Thoracic aorta (tissue), 2 donors: ENCODE results near the gene KRTAP10-3. TPM values are rescaled to one million over a fixed set of nuclear protein-coding genes. Genes with fewer than 3 reads are reported as not detected.
"Not testable (repeated sequence)": the region's sequence is repeated elsewhere in the genome, so short reads cannot be mapped to it uniquely, and the experiment has no call there.

Source experiments
- ATAC-seq: fragments of 150-250 bp; one replicate; pipeline ENCODE4 v1.8.0; 2017; ENCODE audit warnings: low read depth; ENCODE audit not compliant: insufficient number of reproducible peaks, low FRiP score
- DNase-seq: peaks from one replicate; pipeline ENCODE4 v3.0.0-alpha.2; 2020; ENCODE audit warnings: low spot score
- H3K27ac ChIP-seq, 2 donors: fragments of 200-600 bp; sonication (generic); 1 replicate in 1 of 2; 2 replicates in 1 of 2; pipeline ENCODE4 v1.5.1; 2016; ENCODE audit warnings: mild to moderate bottlenecking in 2 of 2, moderate library complexity in 2 of 2
- H3K27me3 ChIP-seq: fragments of 200-600 bp; sonication (generic); replicated peaks from 2 replicates; pipeline ENCODE4 v1.6.0; 2016; ENCODE audit warnings: mild to moderate bottlenecking; ENCODE audit not compliant: insufficient read depth
- H3K36me3 ChIP-seq: fragments of 200-600 bp; sonication (generic); one replicate; pipeline ENCODE4 v1.5.1; 2016
- H3K4me1 ChIP-seq, 2 donors: fragments of 200-600 bp; sonication (generic); 1 replicate in 1 of 2; 2 replicates in 1 of 2; pipeline versions ENCODE4 v1.5.1 to v1.6.0; 2016; ENCODE audit warnings: low read depth in 2 of 2, mild to moderate bottlenecking in 1 of 2; ENCODE audit not compliant: control insufficient read depth in 1 of 2
- H3K4me3 ChIP-seq: fragments of 200-600 bp; sonication (generic); 2 replicates; pipeline ENCODE4 v1.5.1; 2016; ENCODE audit warnings: mild to moderate bottlenecking
- H3K9me3 ChIP-seq: fragments of 200-600 bp; sonication (generic); 2 replicates; pipeline ENCODE4 v1.5.1; 2016
- total RNA-seq, 2 donors: library from RNA; depleted of rRNA; stranded (reverse); fragments of >200 nt; gene quantifications; one replicate each; pipeline versions ENCODE4 v1.1.0 to v1.2.3, GENCODE V29; 2016
- TF ChIP-seq, protein P1 (sequence below): fragments of 200-600 bp; sonication (generic); IDR thresholded peaks from one replicate; pipeline ENCODE4 v1.5.1; 2019; ENCODE audit warnings: antibody characterized with exemption

KRTAP10-3 gene
- total RNA-seq, 2 donors from 2014 or later = not detected

DNA sequence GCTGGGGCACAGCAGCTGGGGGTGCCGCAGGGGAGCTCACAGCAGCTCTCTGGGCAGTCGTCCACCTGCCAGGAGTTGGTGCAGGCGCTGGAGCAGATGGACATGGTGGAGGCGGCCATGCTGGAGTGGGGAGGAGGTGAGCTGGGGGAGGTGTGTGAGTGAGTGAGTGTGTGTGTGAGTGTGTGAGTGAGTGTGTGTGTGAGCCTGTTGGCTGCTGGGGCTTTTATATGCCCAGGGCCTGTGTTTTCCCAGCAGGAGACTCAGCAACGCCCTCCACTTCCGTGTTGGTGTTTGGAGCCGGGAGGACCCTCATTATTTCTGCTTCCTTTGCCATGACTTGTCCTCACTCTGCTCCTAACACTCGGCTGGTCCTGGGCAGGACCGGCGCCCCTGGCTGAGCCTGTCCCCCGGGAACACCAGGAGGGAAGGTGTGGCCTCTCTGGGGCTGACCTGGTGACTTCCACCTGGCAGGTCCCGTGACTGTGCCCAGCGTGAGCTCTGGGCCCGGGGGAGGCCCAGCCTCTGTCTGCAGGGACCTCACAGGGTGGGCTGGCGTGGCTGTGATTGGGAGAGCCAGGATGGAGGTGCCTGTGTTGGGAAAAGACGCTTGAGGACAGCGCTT lies 7.1 kb downstream of the KRTAP10-3 start, which contains the start of gene KRTAP10-2:
KRTAP10-2 (minus strand) TSS at position 166 of the 622 bp plus-strand sequence; CDS start at position 119, 47 bp downstream.
- DNase-seq (no peak), ATAC-seq (no peak)
- no peaks in the 10 kb centered on the region for H3K27me3 ChIP-seq
- H3K27ac ChIP-seq = no peak within 1 kb of the TSS
- H3K9me3 ChIP-seq = no peaks in the 10 kb centered on the region
- no peaks in the 10 kb centered on the region for H3K4me1 ChIP-seq
- TF ChIP-seq, protein P1, sequence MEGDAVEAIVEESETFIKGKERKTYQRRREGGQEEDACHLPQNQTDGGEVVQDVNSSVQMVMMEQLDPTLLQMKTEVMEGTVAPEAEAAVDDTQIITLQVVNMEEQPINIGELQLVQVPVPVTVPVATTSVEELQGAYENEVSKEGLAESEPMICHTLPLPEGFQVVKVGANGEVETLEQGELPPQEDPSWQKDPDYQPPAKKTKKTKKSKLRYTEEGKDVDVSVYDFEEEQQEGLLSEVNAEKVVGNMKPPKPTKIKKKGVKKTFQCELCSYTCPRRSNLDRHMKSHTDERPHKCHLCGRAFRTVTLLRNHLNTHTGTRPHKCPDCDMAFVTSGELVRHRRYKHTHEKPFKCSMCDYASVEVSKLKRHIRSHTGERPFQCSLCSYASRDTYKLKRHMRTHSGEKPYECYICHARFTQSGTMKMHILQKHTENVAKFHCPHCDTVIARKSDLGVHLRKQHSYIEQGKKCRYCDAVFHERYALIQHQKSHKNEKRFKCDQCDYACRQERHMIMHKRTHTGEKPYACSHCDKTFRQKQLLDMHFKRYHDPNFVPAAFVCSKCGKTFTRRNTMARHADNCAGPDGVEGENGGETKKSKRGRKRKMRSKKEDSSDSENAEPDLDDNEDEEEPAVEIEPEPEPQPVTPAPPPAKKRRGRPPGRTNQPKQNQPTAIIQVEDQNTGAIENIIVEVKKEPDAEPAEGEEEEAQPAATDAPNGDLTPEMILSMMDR = no peak
- no peak within 1 kb of the TSS for H3K4me3 ChIP-seq
- H3K36me3 ChIP-seq = no peaks in the 10 kb centered on the region

DNA sequence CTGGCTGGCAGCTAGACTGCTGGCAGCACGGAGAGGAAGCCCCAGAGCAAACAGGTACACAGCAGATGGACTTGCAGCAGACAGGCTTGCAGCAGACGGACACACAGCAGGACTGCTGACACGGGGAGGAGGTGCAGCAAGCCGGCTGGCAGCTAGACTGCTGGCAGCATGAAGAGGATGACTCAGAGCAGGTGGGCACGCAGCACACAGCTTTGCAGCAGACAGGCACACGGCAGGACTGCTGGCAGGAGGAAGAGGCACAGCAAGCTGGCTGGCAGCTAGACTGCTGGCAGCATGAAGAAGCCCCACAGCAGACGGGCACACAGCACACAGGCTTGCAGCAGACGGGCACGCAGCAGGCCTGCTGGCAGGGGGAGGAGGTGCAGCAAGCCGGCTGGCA lies 7.8 kb downstream of the KRTAP10-3 start:
- ATAC-seq (no peak), DNase-seq (no peak)
- no peaks in the 10 kb centered on the region for H3K4me1 ChIP-seq
- H3K36me3 ChIP-seq = no peaks in the 10 kb centered on the region
- TF ChIP-seq, protein P1 = no peak
- no peak overlapping the region for H3K4me3 ChIP-seq
- H3K9me3 ChIP-seq = no peaks in the 10 kb centered on the region
- H3K27ac ChIP-seq = no peak overlapping the region
- no peaks in the 10 kb centered on the region for H3K27me3 ChIP-seq

DNA sequence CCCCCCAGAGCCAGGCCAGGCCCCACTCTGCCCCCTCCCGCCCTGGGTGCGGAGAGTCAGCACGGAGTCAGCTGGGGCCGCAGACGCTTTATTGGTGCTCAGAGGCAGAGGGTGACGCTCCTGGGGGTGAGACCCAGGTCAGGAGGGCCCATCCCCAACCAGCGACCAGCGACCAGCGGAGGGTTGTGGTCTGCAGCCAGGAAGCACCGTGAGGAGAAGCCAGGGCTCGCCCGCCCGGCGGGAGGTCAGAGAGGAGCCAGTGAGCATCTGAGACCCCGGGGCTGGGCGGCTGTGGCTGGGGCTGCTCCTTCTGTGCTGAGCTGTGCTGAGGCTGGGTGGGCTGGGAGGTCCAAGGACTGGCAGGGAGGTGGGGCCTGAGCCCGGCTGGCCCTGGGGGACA lies 8.3 kb downstream of the KRTAP10-3 start:
- not testable (repeated sequence) for ATAC-seq

DNA sequence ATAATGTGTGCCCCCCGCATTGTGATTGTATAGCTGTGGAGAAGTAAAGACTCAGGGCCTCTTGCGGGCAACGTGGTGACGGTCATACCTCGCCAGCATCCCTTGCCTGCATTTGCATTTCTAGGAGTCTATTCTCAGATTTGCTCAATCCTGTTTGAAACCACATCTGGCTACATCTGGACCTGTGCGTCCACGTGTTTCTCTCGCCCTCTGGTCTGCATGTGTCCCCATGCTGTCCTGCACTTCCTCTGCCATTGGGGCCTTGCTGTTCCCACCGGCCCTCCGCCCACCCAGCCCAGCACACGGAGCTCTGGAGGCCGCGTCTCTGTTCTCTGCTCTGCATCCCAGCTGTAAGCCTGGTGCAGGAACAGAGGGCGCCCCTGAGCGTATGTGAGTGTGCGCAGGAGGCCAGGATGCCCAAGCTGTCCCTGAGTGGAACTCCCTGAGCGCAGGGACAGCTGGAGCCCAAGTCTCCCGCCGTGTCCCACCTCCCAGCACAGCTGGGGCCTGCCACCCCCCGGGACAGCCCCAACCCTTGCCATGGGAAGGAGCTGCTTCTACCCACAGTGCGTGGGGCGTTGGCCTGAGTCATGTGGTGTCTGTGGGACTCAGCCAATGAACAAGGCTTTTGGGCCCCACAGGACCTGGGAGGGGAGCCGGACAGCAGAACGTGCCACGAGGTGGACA lies 8.9 kb downstream of the KRTAP10-3 start:
- no peak overlapping the region for H3K27ac ChIP-seq
- no peak overlapping the region for H3K4me3 ChIP-seq
- no peaks in the 10 kb centered on the region for H3K4me1 ChIP-seq
- no peaks in the 10 kb centered on the region for H3K36me3 ChIP-seq
- no peaks in the 10 kb centered on the region for H3K9me3 ChIP-seq
- ATAC-seq (no peak), DNase-seq (no peak)
- H3K27me3 ChIP-seq = no peaks in the 10 kb centered on the region
- TF ChIP-seq, protein P1 = no peak

More for the DNA sequence above, 8.3 kb downstream of the KRTAP10-3 start:
- H3K27me3 ChIP-seq, H3K36me3 ChIP-seq, DNase-seq, H3K27ac ChIP-seq, H3K9me3 ChIP-seq, H3K4me1 ChIP-seq, H3K4me3 ChIP-seq: not testable (repeated sequence)

DNA sequence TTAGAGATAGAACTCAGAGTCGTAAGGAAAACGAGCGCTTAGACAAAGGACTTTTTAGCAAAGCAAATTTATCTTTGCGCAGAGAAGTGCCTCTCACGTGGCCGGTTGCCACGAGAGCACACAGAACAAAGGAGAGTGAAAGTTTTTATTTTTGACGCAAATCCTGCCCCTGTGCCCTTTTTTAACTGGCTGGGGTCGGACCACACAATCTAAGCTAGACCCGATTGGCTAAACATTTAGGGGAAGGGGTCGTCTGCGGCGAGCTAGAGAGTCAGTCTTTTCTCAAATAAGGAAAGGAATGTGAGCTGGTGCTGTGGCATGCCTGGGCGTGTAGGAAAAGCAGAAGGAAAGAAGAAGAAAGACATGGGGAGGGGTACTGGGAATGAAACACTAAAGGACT lies 9.7 kb downstream of the KRTAP10-3 start:
- H3K4me3 ChIP-seq = no peak overlapping the region
- H3K27me3 ChIP-seq = no peaks in the 10 kb centered on the region
- no peaks in the 10 kb centered on the region for H3K36me3 ChIP-seq
- DNase-seq (no peak), ATAC-seq (no peak)
- no peaks in the 10 kb centered on the region for H3K9me3 ChIP-seq
- H3K4me1 ChIP-seq = no peaks in the 10 kb centered on the region
- no peak overlapping the region for H3K27ac ChIP-seq
- TF ChIP-seq, protein P1 = no peak
